Lower leg skin (tissue), 4 donors: ENCODE data around the gene FBXL14. TPM values are rescaled to one million over a fixed set of nuclear protein-coding genes. Genes with fewer than 3 reads are reported as not detected.

ENCODE experiments used
- DNase-seq, 2 donors: peaks; one replicate each; pipeline ENCODE4 v3.0.0-alpha.2; 2019; ENCODE audit warnings: low spot score in 2 of 2
- H3K4me3 ChIP-seq: fragments of 200-600 bp; sonication (generic); 2 replicates; pipeline ENCODE4 v1.5.1; 2017; ENCODE audit warnings: mild to moderate bottlenecking, low read depth; ENCODE audit not compliant: poor library complexity, severe bottlenecking
- CTCF ChIP-seq, 3 donors: fragments of 450-650 bp; IDR thresholded peaks; one replicate each; pipeline ENCODE4 v1.5.1; 2016; ENCODE audit warnings: antibody characterized with exemption in 3 of 3, mild to moderate bottlenecking in 3 of 3, moderate library complexity in 2 of 3
- POLR2A ChIP-seq, 2 donors: fragments of 450-650 bp; IDR thresholded peaks; one replicate each; pipeline ENCODE4 v1.6.1; 2016 to 2017; ENCODE audit warnings: antibody characterized with exemption in 2 of 2, mild to moderate bottlenecking in 1 of 2, moderate library complexity in 1 of 2
- WGBS, 2 donors: methylation state at CpG; one replicate each; pipeline ENCODE4 v1.1.5; 2018; 5-methylcytosine and 5-hydroxymethylcytosine counted together
- intact Hi-C: fragments of 100-400 bp; cut with DNase I; formaldehyde crosslinking; loops from one replicate; pipeline ENCODE4 v1.15.0; 2023; ENCODE audit warnings: low total_unique reads
- total RNA-seq, 4 donors: library from RNA; depleted of rRNA; stranded (reverse); fragments of >200 nt; gene quantifications; one replicate each; pipeline ENCODE4 v1.1.0, GENCODE V29; 2016

The FBXL14 gene
- total RNA-seq, 4 donors from 2014 or later: 9.3 to 12.8 (median 10.9) TPM

GRCh38 chr12:1581973-1582708 is 12.2 kb downstream of the FBXL14 start:
- TF ChIP-seq POLR2A (IDR thresholded peaks at IDR 0.05) (no peak), CTCF (IDR thresholded peaks at IDR 0.05) (no peak)
- no peak overlapping the region for H3K4me3 ChIP-seq
- intact Hi-C loops: loop anchor here (10.0 kb wide), 1 partner anchor 1017 kb away; no protein-coding TSS in a partner anchor
- DNase-seq: peak in 1 of 2 donors; percentile 57
- WGBS, 2 donors: 81 to 86% methylated on average over 11 of the region's 11 CpGs

GRCh38 chr12:1580526-1580925 is 13.9 kb downstream of the FBXL14 start:
- 95 to 98% methylated on average over 3 of the region's 3 CpGs for WGBS, 2 donors
- DNase-seq: peak in 1 of 2 donors; percentile 72
- H3K4me3 ChIP-seq: no peak overlapping the region
- intact Hi-C loops: loop anchor here (10.0 kb wide), 1 partner anchor 1016 kb away; no protein-coding TSS in a partner anchor
- TF ChIP-seq POLR2A (IDR thresholded peaks at IDR 0.05): no peak
- TF ChIP-seq CTCF (IDR thresholded peaks at IDR 0.05): no peak

GRCh38 chr12:1579651-1580435 is 14.5 kb downstream of the FBXL14 start:
- WGBS, 2 donors: 88 to 90% methylated on average over 11 of the region's 11 CpGs
- intact Hi-C loops: loop anchor here (10.0 kb wide), 1 partner anchor 1015 kb away; no protein-coding TSS in a partner anchor
- no peak for DNase-seq
- no peak overlapping the region for H3K4me3 ChIP-seq
- TF ChIP-seq POLR2A (IDR thresholded peaks at IDR 0.05) (no peak), CTCF (IDR thresholded peaks at IDR 0.05) (no peak)

GRCh38 chr12:1576410-1577241 is 17.8 kb downstream of the FBXL14 start:
- H3K4me3 ChIP-seq: no peak overlapping the region
- 47 to 63% methylated on average over 21 of the region's 21 CpGs for WGBS, 2 donors
- intact Hi-C loops: no loop called here
- DNase-seq: peak in 1 of 2 donors; percentile 84
- TF ChIP-seq CTCF (IDR thresholded peaks at IDR 0.05): no peak
- TF ChIP-seq POLR2A (IDR thresholded peaks at IDR 0.05): no peak
